C4-2B (cell line): Measurements from ENCODE around the gene CSH2.
"Not testable (repeated sequence)": the region's sequence is repeated elsewhere in the genome, so short reads cannot be mapped to it uniquely, and the experiment has no call there.

ENCODE experiments used
- CTCF ChIP-seq: fragments of 450-650 bp; conservative IDR thresholded peaks from 2 replicates; pipeline ENCODE4 v1.5.1; 2017; ENCODE audit warnings: mild to moderate bottlenecking
- ZFX ChIP-seq: fragments of 450-650 bp; IDR thresholded peaks from 2 replicates; pipeline ENCODE4 v1.6.1; 2017

DNA sequence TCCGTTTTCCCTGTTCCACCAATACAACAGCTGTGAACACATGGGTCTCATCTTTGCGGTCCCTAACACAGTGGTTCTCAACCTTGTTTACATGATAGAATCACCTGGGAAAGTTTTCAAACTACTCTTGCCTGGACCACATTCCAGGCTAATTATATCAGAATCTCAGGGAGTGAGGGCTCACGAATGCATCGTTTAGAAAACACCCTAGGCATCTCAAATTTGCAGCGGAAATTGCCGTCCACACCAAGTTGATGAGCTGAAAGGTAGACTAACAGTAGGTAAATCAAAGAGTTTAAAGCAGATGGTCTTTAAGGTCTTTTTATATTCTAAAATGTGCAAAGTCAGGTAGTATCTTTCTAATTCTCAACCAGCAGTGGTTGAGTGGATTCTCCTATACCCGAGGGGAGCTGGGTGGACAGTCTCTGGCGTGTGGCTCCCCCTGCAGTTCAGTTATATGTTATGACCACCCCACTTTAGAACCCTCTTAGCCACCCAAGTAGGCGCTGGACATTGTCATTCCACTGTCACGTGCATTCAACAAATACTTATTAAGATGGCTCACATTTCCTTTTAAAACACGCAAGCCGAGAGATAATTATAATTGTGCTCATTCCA, 33.8 kb upstream of the CSH2 start:
- peak; percentile 34 for TF ChIP-seq CTCF
- TF ChIP-seq ZFX: not testable (repeated sequence)
